WTC11 (cell line): Measurements from ENCODE around the gene NCKAP5. TPM values are rescaled to one million over a fixed set of nuclear protein-coding genes. Genes with fewer than 3 reads are reported as not detected.

Experiments
- ATAC-seq: fragments of 200-7000 bp; cut with Tn5 transposase; 2 replicates; pipeline ENCODE4 v1.10.0; 2021; ENCODE audit warnings: mild to moderate bottlenecking, moderate library complexity
- CTCF ChIA-PET: fragments of 300-600 bp; sonication (Branson Sonifier 250); formaldehyde crosslinking; loops from one replicate; lab custom pipeline; 2021; ENCODE audit warnings: antibody characterized with exemption; lab: Charles Lee
- POLR2A ChIA-PET: fragments of 350-600 bp; sonication (Branson Sonifier 250); formaldehyde crosslinking; loops from one replicate; lab custom pipeline; 2021; ENCODE audit warnings: antibody characterized with exemption; lab: Charles Lee
- DNase-seq: peaks from one replicate; pipeline ENCODE4 v3.0.0; 2021; ENCODE audit warnings: low spot score
- H3K27ac Mint-ChIP-seq: 2 replicates; pipeline ENCODE4 v1.8.0; 2021; ENCODE audit warnings: mixed read lengths
- H3K27me3 Mint-ChIP-seq: 2 replicates; pipeline ENCODE4 v1.8.0; 2021; ENCODE audit warnings: low read depth, mild to moderate bottlenecking, moderate library complexity, mixed read lengths
- H3K36me3 Mint-ChIP-seq: 2 replicates; pipeline ENCODE4 v1.8.0; 2021; ENCODE audit warnings: mixed read lengths
- H3K4me1 Mint-ChIP-seq: 2 replicates; pipeline ENCODE4 v1.8.0; 2022; ENCODE audit warnings: mixed read lengths
- H3K4me3 Mint-ChIP-seq: 2 replicates; pipeline ENCODE4 v1.8.0; 2021; ENCODE audit warnings: mild to moderate bottlenecking, moderate library complexity, mixed read lengths
- H3K9me3 Mint-ChIP-seq: 2 replicates; pipeline ENCODE4 v1.8.0; 2021; ENCODE audit warnings: mixed read lengths
- CREB1 ChIP-seq: sonication (generic); formaldehyde crosslinking; IDR thresholded peaks from 2 replicates; pipeline ENCODE4 v1.8.0; 2023; ENCODE audit warnings: mild to moderate bottlenecking, missing genetic modification reagents
- FOXP1 ChIP-seq: sonication (generic); formaldehyde crosslinking; IDR thresholded peaks from 2 replicates; pipeline ENCODE4 v1.8.0; 2022; ENCODE audit warnings: missing genetic modification reagents, mild to moderate bottlenecking, moderate library complexity, borderline replicate concordance
- GABPB1 ChIP-seq: sonication (generic); formaldehyde crosslinking; IDR thresholded peaks from 2 replicates; pipeline ENCODE4 v1.8.1; 2023; ENCODE audit warnings: mild to moderate bottlenecking, missing genetic modification reagents
- NR1H2 ChIP-seq: sonication (generic); formaldehyde crosslinking; IDR thresholded peaks from 2 replicates; pipeline ENCODE4 v1.9.0; 2021; ENCODE audit warnings: mild to moderate bottlenecking, moderate library complexity, missing genetic modification reagents
- NR3C1 ChIP-seq: sonication (generic); formaldehyde crosslinking; conservative IDR thresholded peaks from 2 replicates; pipeline ENCODE4 v1.8.1; 2023; ENCODE audit warnings: low read depth, mild to moderate bottlenecking, missing genetic modification reagents
- OVOL2 ChIP-seq: fragments of 250-450 bp; sonication (Bioruptor Pico); IDR thresholded peaks from 2 replicates; pipeline ENCODE4 v1.9.0; 2021; ENCODE audit warnings: mild to moderate bottlenecking, borderline replicate concordance
- TEAD1 ChIP-seq: sonication (generic); formaldehyde crosslinking; IDR thresholded peaks from 2 replicates; pipeline ENCODE4 v1.8.0; 2022; ENCODE audit warnings: mild to moderate bottlenecking, missing genetic modification reagents
- TEAD4 ChIP-seq: sonication (generic); formaldehyde crosslinking; IDR thresholded peaks from 2 replicates; pipeline ENCODE4 v1.8.0; 2022; ENCODE audit warnings: mild to moderate bottlenecking, missing genetic modification reagents
- TP53 ChIP-seq: sonication (generic); formaldehyde crosslinking; IDR thresholded peaks from 2 replicates; pipeline ENCODE4 v1.8.1; 2023; ENCODE audit warnings: mild to moderate bottlenecking, missing genetic modification reagents
- ZNF232 ChIP-seq: sonication (generic); formaldehyde crosslinking; IDR thresholded peaks from 2 replicates; pipeline ENCODE4 v1.8.0; 2022; ENCODE audit warnings: mild to moderate bottlenecking, missing genetic modification reagents
- ZNF263 ChIP-seq: sonication (generic); formaldehyde crosslinking; IDR thresholded peaks from 2 replicates; pipeline ENCODE4 v1.8.1; 2022; ENCODE audit warnings: low read depth, mild to moderate bottlenecking, moderate library complexity, missing genetic modification reagents
- total RNA-seq: library from RNA; stranded (reverse); gene quantifications from 3 replicates; pipeline ENCODE4 v1.2.3, GENCODE V29; 2021
- TF ChIP-seq, protein P1 (sequence below): sonication (generic); formaldehyde crosslinking; IDR thresholded peaks from 2 replicates; pipeline ENCODE4 v1.8.1; 2022; ENCODE audit warnings: missing genetic modification reagents, borderline replicate concordance
- TF ChIP-seq, protein P2 (sequence below): sonication (generic); formaldehyde crosslinking; IDR thresholded peaks from 2 replicates; pipeline ENCODE4 v1.8.1; 2022; ENCODE audit warnings: mild to moderate bottlenecking, missing genetic modification reagents, moderate library complexity, borderline replicate concordance
- TF ChIP-seq, protein P3 (sequence below): sonication (generic); formaldehyde crosslinking; IDR thresholded peaks from 2 replicates; pipeline ENCODE4 v1.8.0; 2022; ENCODE audit warnings: missing genetic modification reagents
- TF ChIP-seq, protein P4 (sequence below): fragments of 250-450 bp; sonication (Bioruptor Pico); IDR thresholded peaks from 2 replicates; pipeline ENCODE4 v1.9.0; 2021; ENCODE audit warnings: moderate library complexity, mild to moderate bottlenecking, inconsistent platforms, borderline replicate concordance
- TF ChIP-seq, protein P5 (sequence below): fragments of 250-450 bp; sonication (Bioruptor Pico); IDR thresholded peaks from 2 replicates; pipeline ENCODE4 v1.9.0; 2021; ENCODE audit warnings: mild to moderate bottlenecking
- TF ChIP-seq, protein P6 (sequence below): sonication (generic); formaldehyde crosslinking; IDR thresholded peaks from 2 replicates; pipeline ENCODE4 v1.8.0; 2023; ENCODE audit warnings: missing genetic modification reagents, mild to moderate bottlenecking, borderline replicate concordance

The NCKAP5 gene
- total RNA-seq, 1 experiment from 2014 or later = 0.55 TPM

DNA sequence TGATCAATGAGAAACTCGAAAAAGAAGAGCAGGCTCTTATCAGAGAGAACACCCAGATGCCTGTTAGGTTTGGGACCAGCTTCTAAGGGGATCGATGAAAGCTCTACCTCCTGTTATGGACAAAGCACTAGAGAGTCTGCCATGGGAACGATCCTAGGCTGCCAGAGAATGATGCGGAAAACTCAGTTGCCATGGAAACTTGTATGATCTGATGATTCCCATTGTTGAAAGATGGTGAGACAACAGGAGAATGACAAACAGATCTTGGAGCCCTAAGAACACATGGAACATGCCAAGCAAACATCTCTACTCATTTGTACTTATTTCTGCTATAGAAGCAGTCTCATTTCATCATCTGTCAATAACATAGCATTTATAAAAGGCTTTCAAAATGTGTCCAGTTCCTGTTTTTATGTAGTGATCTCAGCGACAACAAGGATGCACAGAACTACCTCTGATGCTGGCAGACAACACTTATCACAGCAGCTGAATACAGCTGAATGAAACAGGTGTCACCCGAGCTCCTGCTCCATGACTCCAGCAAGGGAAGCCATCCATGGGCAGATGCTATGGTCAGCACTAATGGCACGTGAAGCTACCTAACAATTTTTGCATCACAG lies 59.6 kb downstream of the NCKAP5 start:
- Mint-ChIP-seq H3K4me3 (no peak overlapping the region), H3K27me3 (no peaks in the 10 kb centered on the region; the same call in 1 of the 2 replicates), H3K4me1 (no peaks in the 10 kb centered on the region), H3K27ac (no peak overlapping the region), H3K9me3 (no peaks in the 10 kb centered on the region), H3K36me3 (no peaks in the 10 kb centered on the region)
- ChIA-PET CTCF (no interaction called here), POLR2A (no interaction called here)
- DNase-seq (no peak), ATAC-seq (no peak)
- TF ChIP-seq, protein P1, sequence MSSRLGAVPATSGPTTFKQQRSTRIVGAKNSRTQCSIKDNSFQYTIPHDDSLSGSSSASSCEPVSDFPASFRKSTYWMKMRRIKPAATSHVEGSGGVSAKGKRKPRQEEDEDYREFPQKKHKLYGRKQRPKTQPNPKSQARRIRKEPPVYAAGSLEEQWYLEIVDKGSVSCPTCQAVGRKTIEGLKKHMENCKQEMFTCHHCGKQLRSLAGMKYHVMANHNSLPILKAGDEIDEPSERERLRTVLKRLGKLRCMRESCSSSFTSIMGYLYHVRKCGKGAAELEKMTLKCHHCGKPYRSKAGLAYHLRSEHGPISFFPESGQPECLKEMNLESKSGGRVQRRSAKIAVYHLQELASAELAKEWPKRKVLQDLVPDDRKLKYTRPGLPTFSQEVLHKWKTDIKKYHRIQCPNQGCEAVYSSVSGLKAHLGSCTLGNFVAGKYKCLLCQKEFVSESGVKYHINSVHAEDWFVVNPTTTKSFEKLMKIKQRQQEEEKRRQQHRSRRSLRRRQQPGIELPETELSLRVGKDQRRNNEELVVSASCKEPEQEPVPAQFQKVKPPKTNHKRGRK (CRISPR knock-in tag) = no peak
- TF ChIP-seq, protein P2, sequence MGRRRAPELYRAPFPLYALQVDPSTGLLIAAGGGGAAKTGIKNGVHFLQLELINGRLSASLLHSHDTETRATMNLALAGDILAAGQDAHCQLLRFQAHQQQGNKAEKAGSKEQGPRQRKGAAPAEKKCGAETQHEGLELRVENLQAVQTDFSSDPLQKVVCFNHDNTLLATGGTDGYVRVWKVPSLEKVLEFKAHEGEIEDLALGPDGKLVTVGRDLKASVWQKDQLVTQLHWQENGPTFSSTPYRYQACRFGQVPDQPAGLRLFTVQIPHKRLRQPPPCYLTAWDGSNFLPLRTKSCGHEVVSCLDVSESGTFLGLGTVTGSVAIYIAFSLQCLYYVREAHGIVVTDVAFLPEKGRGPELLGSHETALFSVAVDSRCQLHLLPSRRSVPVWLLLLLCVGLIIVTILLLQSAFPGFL (CRISPR knock-in tag) = no peak
- TF ChIP-seq GABPB1 = no peak
- no peak for TF ChIP-seq CREB1 (CRISPR knock-in tag)
- TF ChIP-seq TEAD4 (CRISPR knock-in tag) = no peak
- no peak for TF ChIP-seq ZNF263 (CRISPR knock-in tag)
- TF ChIP-seq NR3C1 (CRISPR knock-in tag) = no peak
- TF ChIP-seq, protein P3, sequence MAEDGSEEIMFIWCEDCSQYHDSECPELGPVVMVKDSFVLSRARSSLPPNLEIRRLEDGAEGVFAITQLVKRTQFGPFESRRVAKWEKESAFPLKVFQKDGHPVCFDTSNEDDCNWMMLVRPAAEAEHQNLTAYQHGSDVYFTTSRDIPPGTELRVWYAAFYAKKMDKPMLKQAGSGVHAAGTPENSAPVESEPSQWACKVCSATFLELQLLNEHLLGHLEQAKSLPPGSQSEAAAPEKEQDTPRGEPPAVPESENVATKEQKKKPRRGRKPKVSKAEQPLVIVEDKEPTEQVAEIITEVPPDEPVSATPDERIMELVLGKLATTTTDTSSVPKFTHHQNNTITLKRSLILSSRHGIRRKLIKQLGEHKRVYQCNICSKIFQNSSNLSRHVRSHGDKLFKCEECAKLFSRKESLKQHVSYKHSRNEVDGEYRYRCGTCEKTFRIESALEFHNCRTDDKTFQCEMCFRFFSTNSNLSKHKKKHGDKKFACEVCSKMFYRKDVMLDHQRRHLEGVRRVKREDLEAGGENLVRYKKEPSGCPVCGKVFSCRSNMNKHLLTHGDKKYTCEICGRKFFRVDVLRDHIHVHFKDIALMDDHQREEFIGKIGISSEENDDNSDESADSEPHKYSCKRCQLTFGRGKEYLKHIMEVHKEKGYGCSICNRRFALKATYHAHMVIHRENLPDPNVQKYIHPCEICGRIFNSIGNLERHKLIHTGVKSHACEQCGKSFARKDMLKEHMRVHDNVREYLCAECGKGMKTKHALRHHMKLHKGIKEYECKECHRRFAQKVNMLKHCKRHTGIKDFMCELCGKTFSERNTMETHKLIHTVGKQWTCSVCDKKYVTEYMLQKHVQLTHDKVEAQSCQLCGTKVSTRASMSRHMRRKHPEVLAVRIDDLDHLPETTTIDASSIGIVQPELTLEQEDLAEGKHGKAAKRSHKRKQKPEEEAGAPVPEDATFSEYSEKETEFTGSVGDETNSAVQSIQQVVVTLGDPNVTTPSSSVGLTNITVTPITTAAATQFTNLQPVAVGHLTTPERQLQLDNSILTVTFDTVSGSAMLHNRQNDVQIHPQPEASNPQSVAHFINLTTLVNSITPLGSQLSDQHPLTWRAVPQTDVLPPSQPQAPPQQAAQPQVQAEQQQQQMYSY = no peak

DNA sequence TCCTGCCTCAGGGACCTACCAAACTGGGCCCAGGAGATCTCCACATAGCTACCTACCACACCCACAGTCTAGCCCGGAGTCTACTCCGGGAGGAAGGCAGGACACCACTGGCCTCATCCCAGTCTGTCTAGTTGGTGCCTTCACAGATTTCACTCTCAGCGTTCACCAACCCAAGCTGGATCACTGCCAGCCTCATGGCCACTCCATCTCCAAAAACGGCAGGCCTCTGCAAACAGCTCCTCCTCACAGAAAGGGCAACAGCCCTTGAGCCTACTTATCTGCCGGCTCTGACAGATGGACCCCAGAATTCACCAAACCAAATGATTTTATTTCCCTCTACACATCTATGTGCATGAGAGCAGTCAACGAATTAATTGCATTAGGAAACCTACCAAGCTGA lies 61.3 kb downstream of the NCKAP5 start:
- no peak for DNase-seq
- no peaks in the 10 kb centered on the region for H3K36me3 Mint-ChIP-seq
- TF ChIP-seq, protein P4, sequence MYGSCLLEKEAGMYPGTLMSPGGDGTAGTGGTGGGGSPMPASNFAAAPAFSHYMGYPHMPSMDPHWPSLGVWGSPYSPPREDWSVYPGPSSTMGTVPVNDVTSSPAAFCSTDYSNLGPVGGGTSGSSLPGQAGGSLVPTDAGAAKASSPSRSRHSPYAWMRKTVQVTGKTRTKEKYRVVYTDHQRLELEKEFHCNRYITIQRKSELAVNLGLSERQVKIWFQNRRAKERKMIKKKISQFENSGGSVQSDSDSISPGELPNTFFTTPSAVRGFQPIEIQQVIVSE (CRISPR knock-in tag) = no peak
- TF ChIP-seq, all 79 proteins: peak for 0
- H3K27me3 Mint-ChIP-seq = no peaks in the 10 kb centered on the region; the same call in 1 of the 2 replicates
- H3K27ac Mint-ChIP-seq = no peak overlapping the region
- ChIA-PET POLR2A (interaction anchor here (1.0 kb wide), 1 partner anchor 9 kb away, joined by 3 read pairs; no protein-coding TSS in a partner anchor), CTCF (interaction anchor here (0.6 to 1.9 kb wide), 2 partner anchors 13 to 337 kb away, joined by 3 to 6 read pairs; no protein-coding TSS in a partner anchor)
- no peaks in the 10 kb centered on the region for H3K9me3 Mint-ChIP-seq
- no peak overlapping the region for H3K4me3 Mint-ChIP-seq
- ATAC-seq = no peak
- H3K4me1 Mint-ChIP-seq = no peaks in the 10 kb centered on the region

DNA sequence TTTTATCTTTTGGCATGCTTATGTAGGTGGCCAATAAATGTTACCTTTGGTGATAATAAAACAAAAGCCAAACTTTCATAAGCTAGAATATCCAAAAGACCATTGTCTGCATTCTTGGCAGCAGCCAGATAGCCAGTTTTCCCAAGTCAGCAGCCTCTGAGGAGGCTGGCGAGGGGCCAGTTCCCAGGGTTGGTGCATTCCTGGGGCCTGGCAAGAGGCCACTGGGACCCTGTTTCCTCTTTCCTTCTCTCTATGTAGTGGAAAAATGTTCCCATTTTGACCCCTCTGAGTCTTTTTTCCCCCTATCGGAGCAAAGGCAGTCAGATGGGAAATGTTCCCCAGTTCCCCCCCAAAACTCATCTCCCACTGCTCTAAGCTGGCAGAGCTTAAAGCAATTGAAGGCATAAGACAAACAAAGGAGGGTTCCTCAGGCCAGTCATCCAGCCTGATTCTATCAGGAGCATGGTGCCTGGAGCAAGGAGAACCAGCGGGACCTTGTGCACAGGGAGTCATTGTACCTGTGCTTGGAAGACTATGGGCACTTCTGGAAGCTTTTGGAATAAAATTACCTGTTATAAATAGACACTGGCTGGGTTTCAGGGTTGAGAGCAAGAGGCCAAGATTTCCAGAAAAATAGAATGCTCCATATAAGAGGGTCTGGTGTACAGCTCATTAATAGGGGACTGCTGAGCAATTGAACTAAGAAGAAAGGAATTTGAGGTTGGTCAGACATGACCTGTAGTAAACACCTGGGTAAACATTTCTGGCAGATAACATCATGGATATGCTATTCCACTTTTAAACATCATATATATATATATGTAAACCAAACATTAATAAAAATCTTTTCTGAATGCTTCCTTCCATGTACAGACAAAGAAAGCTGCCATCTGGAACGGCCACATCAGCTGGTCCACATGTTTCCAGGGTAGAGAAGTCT lies 63.4 kb downstream of the NCKAP5 start:
- Mint-ChIP-seq H3K9me3 (no peaks in the 10 kb centered on the region), H3K27me3 (no peaks in the 10 kb centered on the region), H3K27ac (no peak overlapping the region), H3K4me1 (no peaks in the 10 kb centered on the region), H3K4me3 (no peak overlapping the region), H3K36me3 (no peaks in the 10 kb centered on the region)
- ChIA-PET CTCF (no interaction called here), POLR2A (no interaction called here)
- ATAC-seq = no peak
- no peak for DNase-seq
- TF ChIP-seq NR3C1 (CRISPR knock-in tag) (no peak), TP53 (no peak), OVOL2 (CRISPR knock-in tag) (no peak), FOXP1 (CRISPR knock-in tag) (no peak), ZNF232 (CRISPR knock-in tag) (no peak), TEAD1 (CRISPR knock-in tag) (no peak), NR1H2 (CRISPR knock-in tag) (no peak)
- TF ChIP-seq, protein P5, sequence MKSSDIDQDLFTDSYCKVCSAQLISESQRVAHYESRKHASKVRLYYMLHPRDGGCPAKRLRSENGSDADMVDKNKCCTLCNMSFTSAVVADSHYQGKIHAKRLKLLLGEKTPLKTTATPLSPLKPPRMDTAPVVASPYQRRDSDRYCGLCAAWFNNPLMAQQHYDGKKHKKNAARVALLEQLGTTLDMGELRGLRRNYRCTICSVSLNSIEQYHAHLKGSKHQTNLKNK (CRISPR knock-in tag) = no peak
- TF ChIP-seq, protein P6, sequence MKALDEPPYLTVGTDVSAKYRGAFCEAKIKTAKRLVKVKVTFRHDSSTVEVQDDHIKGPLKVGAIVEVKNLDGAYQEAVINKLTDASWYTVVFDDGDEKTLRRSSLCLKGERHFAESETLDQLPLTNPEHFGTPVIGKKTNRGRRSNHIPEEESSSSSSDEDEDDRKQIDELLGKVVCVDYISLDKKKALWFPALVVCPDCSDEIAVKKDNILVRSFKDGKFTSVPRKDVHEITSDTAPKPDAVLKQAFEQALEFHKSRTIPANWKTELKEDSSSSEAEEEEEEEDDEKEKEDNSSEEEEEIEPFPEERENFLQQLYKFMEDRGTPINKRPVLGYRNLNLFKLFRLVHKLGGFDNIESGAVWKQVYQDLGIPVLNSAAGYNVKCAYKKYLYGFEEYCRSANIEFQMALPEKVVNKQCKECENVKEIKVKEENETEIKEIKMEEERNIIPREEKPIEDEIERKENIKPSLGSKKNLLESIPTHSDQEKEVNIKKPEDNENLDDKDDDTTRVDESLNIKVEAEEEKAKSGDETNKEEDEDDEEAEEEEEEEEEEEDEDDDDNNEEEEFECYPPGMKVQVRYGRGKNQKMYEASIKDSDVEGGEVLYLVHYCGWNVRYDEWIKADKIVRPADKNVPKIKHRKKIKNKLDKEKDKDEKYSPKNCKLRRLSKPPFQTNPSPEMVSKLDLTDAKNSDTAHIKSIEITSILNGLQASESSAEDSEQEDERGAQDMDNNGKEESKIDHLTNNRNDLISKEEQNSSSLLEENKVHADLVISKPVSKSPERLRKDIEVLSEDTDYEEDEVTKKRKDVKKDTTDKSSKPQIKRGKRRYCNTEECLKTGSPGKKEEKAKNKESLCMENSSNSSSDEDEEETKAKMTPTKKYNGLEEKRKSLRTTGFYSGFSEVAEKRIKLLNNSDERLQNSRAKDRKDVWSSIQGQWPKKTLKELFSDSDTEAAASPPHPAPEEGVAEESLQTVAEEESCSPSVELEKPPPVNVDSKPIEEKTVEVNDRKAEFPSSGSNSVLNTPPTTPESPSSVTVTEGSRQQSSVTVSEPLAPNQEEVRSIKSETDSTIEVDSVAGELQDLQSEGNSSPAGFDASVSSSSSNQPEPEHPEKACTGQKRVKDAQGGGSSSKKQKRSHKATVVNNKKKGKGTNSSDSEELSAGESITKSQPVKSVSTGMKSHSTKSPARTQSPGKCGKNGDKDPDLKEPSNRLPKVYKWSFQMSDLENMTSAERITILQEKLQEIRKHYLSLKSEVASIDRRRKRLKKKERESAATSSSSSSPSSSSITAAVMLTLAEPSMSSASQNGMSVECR (CRISPR knock-in tag) = no peak
